Caco-2 (cell line): ENCODE data around the gene ASPHD1. TPM values are rescaled to one million over a fixed set of nuclear protein-coding genes. Genes with fewer than 3 reads are reported as not detected.

Experiments used
- BruUV-seq: library from RNA; stranded (reverse); fragments of 400-500 nt; replicated peaks from 2 replicates; lab custom pipeline; 2021; lab: Mats Ljungman, UMichigan
- CTCF ChIA-PET: fragments of 300-600 bp; sonication (Branson Sonifier 250); formaldehyde crosslinking; loops from one replicate; lab custom pipeline; 2022; ENCODE audit warnings: antibody characterized with exemption; lab: Charles Lee
- POLR2A ChIA-PET: fragments of 300-600 bp; sonication (Branson Sonifier 250); formaldehyde crosslinking; loops from one replicate; lab custom pipeline; 2022; ENCODE audit warnings: antibody characterized with exemption; lab: Charles Lee
- DNase-seq, 2 experiments: peaks; one replicate each; pipeline versions ENCODE4 v3.0.0 to v3.0.0-alpha.2; 2020 to 2022
- H3K27me3 ChIP-seq: replicated peaks from 2 replicates; pipeline ENCODE4 v1.6.0; 2011; ENCODE audit warnings: low read length; ENCODE audit not compliant: control insufficient read depth, insufficient read depth
- H3K36me3 ChIP-seq: 2 replicates; pipeline ENCODE4 v1.5.1; 2011; ENCODE audit warnings: low read length; ENCODE audit not compliant: control insufficient read depth, insufficient read depth
- H3K4me1 ChIP-seq: fragments of 250-450 bp; sonication (Bioruptor Pico); 2 replicates; pipeline ENCODE4 v1.5.1; 2020; ENCODE audit warnings: mild to moderate bottlenecking
- H3K4me3 ChIP-seq: 2 replicates; pipeline ENCODE4 v1.5.1; 2011; ENCODE audit warnings: low read depth, mild to moderate bottlenecking, control low read depth, low read length
- H3K9me3 ChIP-seq: fragments of 250-450 bp; sonication (Bioruptor Pico); 2 replicates; pipeline ENCODE4 v1.5.1; 2020; ENCODE audit warnings: mild to moderate bottlenecking, moderate library complexity
- H3K27ac Mint-ChIP-seq: one replicate; pipeline ENCODE4 v1.8.0; 2022; ENCODE audit warnings: mixed read lengths; ENCODE audit not compliant: unreplicated experiment
- H3K27me3 Mint-ChIP-seq: one replicate; pipeline ENCODE4 v1.8.0; 2022; ENCODE audit warnings: mixed read lengths; ENCODE audit not compliant: insufficient read depth, unreplicated experiment
- H3K36me3 Mint-ChIP-seq: one replicate; pipeline ENCODE4 v1.8.0; 2022; ENCODE audit warnings: mild to moderate bottlenecking, mixed read lengths; ENCODE audit not compliant: insufficient read depth, unreplicated experiment
- H3K4me1 Mint-ChIP-seq: one replicate; pipeline ENCODE4 v1.8.0; 2022; ENCODE audit warnings: low read depth, mixed read lengths; ENCODE audit not compliant: unreplicated experiment
- H3K4me3 Mint-ChIP-seq: one replicate; pipeline ENCODE4 v1.8.0; 2022; ENCODE audit warnings: mild to moderate bottlenecking, moderate library complexity, mixed read lengths; ENCODE audit not compliant: unreplicated experiment
- H3K9me3 Mint-ChIP-seq: one replicate; pipeline ENCODE4 v1.8.0; 2022; ENCODE audit warnings: mixed read lengths; ENCODE audit not compliant: unreplicated experiment
- CTCF ChIP-seq, 2 experiments: fragments of 200-600 bp in 1 of 2; IDR thresholded peaks; 1 replicate in 1 of 2; 2 replicates in 1 of 2; pipeline versions ENCODE4 v1.5.1 to v1.8.0; 2011 to 2022; ENCODE audit warnings: antibody characterized with exemption in 1 of 2, control low read depth in 1 of 2, inconsistent platforms in 1 of 2, low read depth in 1 of 2, low read length in 1 of 2, mild to moderate bottlenecking in 1 of 2, moderate library complexity in 1 of 2; ENCODE audit not compliant: insufficient read depth in 1 of 2, severe bottlenecking in 1 of 2, unreplicated experiment in 1 of 2
- intact Hi-C: fragments of 100-400 bp; cut with micrococcal nuclease; formaldehyde crosslinking; loops from one replicate; pipeline ENCODE4 v1.10.0; 2022; ENCODE audit not compliant: unreplicated experiment
- total RNA-seq: library from RNA; stranded (reverse); gene quantifications from 2 replicates; pipeline ENCODE4 v1.2.3, GENCODE V29; 2022

ASPHD1 gene
- total RNA-seq, 1 experiment from 2014 or later: 13.2 TPM

DNA sequence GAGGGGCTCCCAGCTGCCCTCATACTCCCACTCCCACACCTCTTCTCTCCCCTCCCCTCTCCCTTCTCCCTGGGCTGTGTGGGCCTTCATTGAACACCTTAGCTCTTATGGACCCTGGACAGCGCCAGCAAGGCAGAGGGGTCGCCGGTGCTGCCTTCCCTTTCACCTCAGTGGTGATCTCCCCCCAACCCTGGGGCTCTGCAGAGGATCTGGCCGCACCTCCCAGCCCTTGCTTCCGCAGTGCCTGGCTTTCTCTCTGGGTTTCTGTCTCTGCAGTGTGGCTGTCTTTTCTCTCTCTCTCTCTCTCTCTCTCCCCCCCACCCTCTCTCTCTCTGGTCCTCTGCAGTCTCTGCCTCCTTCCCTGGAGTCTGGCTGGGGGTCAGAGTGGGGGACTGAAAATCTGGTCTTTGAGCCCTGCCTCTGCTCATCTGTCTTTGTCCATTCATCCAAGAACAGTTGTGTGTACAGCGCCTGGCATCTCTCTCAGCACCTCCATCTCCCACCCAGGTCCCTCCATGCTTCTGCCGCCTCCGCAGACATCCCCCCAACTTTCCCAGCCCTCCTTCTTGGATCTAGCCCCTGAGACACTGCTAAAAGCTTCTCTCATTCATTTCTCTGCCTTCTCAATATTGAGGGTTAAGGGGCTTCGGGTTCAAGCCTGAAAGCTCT, 2.0 kb upstream of the ASPHD1 start:
- no peaks in the 10 kb centered on the region for H3K27me3 ChIP-seq
- H3K9me3 ChIP-seq: no peaks in the 10 kb centered on the region
- Mint-ChIP-seq H3K36me3 (peaks cover 1% of the 10 kb centered on the region), H3K4me1 (peaks cover 22% of the 10 kb centered on the region), H3K4me3 (peak overlapping the region; percentile 93), H3K9me3 (no peaks in the 10 kb centered on the region), H3K27me3 (no peaks in the 10 kb centered on the region), H3K27ac (peak overlapping the region; percentile 81)
- ChIA-PET POLR2A (no interaction called here), CTCF (no interaction called here)
- peak overlapping the region; percentile 66 for H3K4me3 ChIP-seq
- H3K4me1 ChIP-seq: peaks cover 22% of the 10 kb centered on the region; the same call in 1 of the 2 replicates
- no peak for DNase-seq
- intact Hi-C loops: loop anchor here (2.0 to 10.0 kb wide), 2 partner anchors 35 to 127 kb away; partner anchors contain the start of genes C16orf92 and CDIPT
- no peaks in the 10 kb centered on the region; the same call in none of the 2 replicates for H3K36me3 ChIP-seq
- BruUV-seq: no TSS peak
- no peak for TF ChIP-seq CTCF (IDR thresholded peaks at IDR 0.05; ENCODE audit: insufficient read depth in 1 of 2, low read depth in 1 of 2, low read length in 1 of 2, severe bottlenecking in 1 of 2, unreplicated experiment in 1 of 2)

DNA sequence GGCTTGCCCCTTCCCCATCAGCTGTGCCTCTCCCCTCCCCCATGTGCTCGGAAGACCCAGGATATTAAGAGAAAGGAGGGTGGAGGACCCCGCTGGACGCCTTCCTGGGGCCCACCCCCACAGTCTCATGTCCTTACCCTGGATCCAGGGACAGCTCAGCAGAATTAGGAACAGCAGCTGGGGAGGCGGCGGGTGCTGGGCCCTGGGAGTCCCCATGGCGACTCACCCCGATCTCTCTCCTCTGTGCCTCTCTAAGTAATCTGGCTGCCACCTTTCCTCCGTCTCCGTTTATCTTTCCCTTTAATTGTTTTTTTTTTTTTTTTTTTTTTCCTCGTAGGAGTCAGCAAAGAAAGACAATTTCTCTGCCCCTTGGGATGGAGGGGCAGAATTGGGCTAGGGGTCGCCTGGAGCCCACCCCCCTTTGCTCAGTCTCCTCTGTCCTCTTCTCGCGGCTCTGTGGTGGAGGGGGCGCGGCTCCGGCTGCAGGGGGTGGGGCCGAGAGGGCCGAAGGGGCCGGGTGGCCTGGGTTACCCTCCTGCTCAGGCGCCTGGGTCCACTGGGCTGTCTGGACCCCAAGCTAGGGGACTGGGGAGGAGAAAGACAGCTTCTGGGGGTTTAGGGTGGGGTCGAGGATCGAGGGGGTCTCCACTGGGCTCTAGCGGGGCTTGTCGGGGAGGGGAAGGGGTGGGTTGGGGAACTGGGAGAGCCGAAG, 1.3 kb upstream of the ASPHD1 start:
- Histone ChIP-seq H3K4me1 (peaks cover 22% of the 10 kb centered on the region; the same call in 1 of the 2 replicates), H3K36me3 (no peaks in the 10 kb centered on the region; the same call in 1 of the 2 replicates), H3K4me3 (peak overlapping the region; percentile 66), H3K9me3 (no peaks in the 10 kb centered on the region), H3K27me3 (no peaks in the 10 kb centered on the region)
- TSS peak; percentile 81 for BruUV-seq
- Mint-ChIP-seq H3K4me1 (peaks cover 22% of the 10 kb centered on the region), H3K27me3 (no peaks in the 10 kb centered on the region), H3K27ac (peak overlapping the region; percentile 81), H3K36me3 (peaks cover 6% of the 10 kb centered on the region), H3K9me3 (no peaks in the 10 kb centered on the region), H3K4me3 (peak overlapping the region; percentile 93)
- TF ChIP-seq CTCF (IDR thresholded peaks at IDR 0.05; ENCODE audit: insufficient read depth in 1 of 2, low read depth in 1 of 2, low read length in 1 of 2, severe bottlenecking in 1 of 2, unreplicated experiment in 1 of 2): no peak
- intact Hi-C loops: loop anchor here (2.0 to 10.0 kb wide), 2 partner anchors 36 to 126 kb away; partner anchors contain the start of genes C16orf92 and CDIPT
- CTCF ChIA-PET: interaction anchor here (0.6 to 2.4 kb wide), 10 partner anchors 28 to 199 kb away, joined by 3 to 9 read pairs (median 4); partner anchors contain the start of genes DOC2A, KCTD13, TAOK2 and TMEM219
- peak; percentile 72 to 73 for DNase-seq
- POLR2A ChIA-PET: interaction anchor here (0.5 to 2.1 kb wide), 7 partner anchors 10 to 1075 kb away, joined by 3 to 18 read pairs (median 3); partner anchors contain the start of gene TAOK2
